ENCODE data around the gene WNK3.
"Not testable (repeated sequence)": the region's sequence is repeated elsewhere in the genome, so short reads cannot be mapped to it uniquely, and the experiment has no call there.

The WNK3 gene

DNA sequence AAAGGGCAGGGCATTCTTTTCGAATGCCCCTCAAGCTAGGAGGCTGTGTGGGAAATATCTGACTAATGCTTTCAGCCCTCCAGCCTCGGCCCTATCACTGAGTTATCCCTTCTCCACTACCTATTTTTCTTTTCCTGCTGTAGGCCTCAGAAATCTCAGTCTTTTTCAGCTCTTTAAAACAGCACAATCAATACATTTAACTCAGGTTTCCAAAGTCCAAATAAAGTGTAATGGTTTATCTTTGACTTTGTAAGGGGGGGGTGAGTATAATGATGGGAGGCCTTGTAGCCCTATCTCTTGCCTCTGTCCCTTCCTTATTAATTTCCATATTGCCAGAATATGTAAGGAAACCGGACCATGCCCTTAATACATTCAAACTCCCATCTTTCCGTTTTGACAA is 1.6 kb upstream of the WNK3 start:
- H4K20me1 ChIP-seq (ENCODE audit: control insufficient read depth, insufficient read depth, low read depth, low read length): no peaks in the 10 kb centered on the region
- no peaks in the 10 kb centered on the region for H3K9me2 ChIP-seq (replicated peaks; ENCODE audit: control insufficient read depth, low read length)
- no peaks in the 10 kb centered on the region for H3K9me3 ChIP-seq (ENCODE audit: control insufficient read depth, insufficient read depth, low read length)
- no peaks in the 10 kb centered on the region for H3F3A ChIP-seq (ENCODE audit: control insufficient read depth, insufficient read depth)
- TF ChIP-seq, protein P1, sequence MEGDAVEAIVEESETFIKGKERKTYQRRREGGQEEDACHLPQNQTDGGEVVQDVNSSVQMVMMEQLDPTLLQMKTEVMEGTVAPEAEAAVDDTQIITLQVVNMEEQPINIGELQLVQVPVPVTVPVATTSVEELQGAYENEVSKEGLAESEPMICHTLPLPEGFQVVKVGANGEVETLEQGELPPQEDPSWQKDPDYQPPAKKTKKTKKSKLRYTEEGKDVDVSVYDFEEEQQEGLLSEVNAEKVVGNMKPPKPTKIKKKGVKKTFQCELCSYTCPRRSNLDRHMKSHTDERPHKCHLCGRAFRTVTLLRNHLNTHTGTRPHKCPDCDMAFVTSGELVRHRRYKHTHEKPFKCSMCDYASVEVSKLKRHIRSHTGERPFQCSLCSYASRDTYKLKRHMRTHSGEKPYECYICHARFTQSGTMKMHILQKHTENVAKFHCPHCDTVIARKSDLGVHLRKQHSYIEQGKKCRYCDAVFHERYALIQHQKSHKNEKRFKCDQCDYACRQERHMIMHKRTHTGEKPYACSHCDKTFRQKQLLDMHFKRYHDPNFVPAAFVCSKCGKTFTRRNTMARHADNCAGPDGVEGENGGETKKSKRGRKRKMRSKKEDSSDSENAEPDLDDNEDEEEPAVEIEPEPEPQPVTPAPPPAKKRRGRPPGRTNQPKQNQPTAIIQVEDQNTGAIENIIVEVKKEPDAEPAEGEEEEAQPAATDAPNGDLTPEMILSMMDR (IDR thresholded peaks at IDR 0.05; ENCODE audit: low read depth, low read length, poor library complexity, severe bottlenecking): no peak
- TF ChIP-seq EZH2phosphoT487 (IDR thresholded peaks at IDR 0.05; ENCODE audit: borderline replicate concordance, low read length): no peak
- H3K4me2 ChIP-seq (ENCODE audit: low read length): no peak overlapping the region
- no peaks in the 10 kb centered on the region for H3K79me2 ChIP-seq (ENCODE audit: control insufficient read depth, low read length)
- H3K36me3 ChIP-seq (ENCODE audit: control insufficient read depth, low read length): no peaks in the 10 kb centered on the region
- no peaks in the 10 kb centered on the region for H3K27me3 ChIP-seq (ENCODE audit: control insufficient read depth, low read length)
- H3K27ac ChIP-seq (ENCODE audit: low read depth, low read length): no peak overlapping the region
- H3K4me3 ChIP-seq (ENCODE audit: low read length): no peak overlapping the region
- H3K4me1 ChIP-seq (ENCODE audit: control insufficient read depth, low read length): no peaks in the 10 kb centered on the region

DNA sequence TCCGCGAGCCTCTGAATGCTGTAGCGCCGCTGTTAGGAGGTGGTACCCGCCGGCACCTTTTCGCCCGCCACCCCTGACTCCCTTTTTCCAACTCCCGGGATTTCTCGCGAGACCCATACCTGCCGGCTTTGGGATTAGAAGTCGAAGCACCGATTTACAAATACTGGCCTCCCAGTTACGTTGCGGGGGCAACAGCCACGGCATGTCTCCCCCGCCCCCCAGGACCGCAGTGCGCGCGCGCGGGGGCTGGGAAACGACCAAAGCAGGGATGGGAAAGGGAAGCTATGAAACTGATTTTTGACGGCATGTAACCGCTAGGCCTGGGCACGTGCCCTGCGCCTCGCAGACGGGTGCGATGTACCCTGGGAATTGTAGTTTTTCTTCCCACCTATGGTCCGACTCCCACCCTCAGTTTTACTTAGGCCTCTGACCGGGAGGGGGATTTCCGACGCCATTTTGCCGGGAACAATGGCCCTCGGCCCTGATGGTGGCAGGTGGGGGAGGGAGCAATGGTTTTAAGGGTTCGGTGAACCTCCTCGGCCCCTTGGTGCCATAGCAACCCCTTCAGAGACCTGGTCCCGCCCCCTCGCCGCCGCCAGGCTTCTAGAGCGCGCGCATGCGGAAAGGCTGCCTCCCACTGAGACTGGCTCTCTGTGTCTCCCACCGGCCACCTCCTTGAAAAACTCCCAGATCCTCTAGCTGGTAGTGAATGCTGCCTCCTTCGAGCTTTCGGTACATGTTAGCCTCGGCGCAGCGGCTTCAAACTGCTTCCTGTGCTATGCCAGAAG is 772 bp upstream of the WNK3 start:
- no peaks in the 10 kb centered on the region for H3K27me3 ChIP-seq (ENCODE audit: control insufficient read depth, low read length)
- H4K20me1 ChIP-seq (ENCODE audit: control insufficient read depth, insufficient read depth, low read depth, low read length): no peaks in the 10 kb centered on the region
- no peak for TF ChIP-seq EZH2phosphoT487 (IDR thresholded peaks at IDR 0.05; ENCODE audit: borderline replicate concordance, low read length)
- TF ChIP-seq, protein P1 (IDR thresholded peaks at IDR 0.05; ENCODE audit: low read depth, low read length, poor library complexity, severe bottlenecking): no peak
- no peaks in the 10 kb centered on the region for H3K9me2 ChIP-seq (replicated peaks; ENCODE audit: control insufficient read depth, low read length)
- no peak overlapping the region for H3K4me3 ChIP-seq (ENCODE audit: low read length)
- H3K4me2 ChIP-seq (ENCODE audit: low read length): no peak overlapping the region
- H3K27ac ChIP-seq (ENCODE audit: low read depth, low read length): no peak overlapping the region
- no peaks in the 10 kb centered on the region for H3K9me3 ChIP-seq (ENCODE audit: control insufficient read depth, insufficient read depth, low read length)
- H3K79me2 ChIP-seq (ENCODE audit: control insufficient read depth, low read length): no peaks in the 10 kb centered on the region
- no peaks in the 10 kb centered on the region for H3K36me3 ChIP-seq (ENCODE audit: control insufficient read depth, low read length)
- H3F3A ChIP-seq (ENCODE audit: control insufficient read depth, insufficient read depth): no peaks in the 10 kb centered on the region
- no peaks in the 10 kb centered on the region for H3K4me1 ChIP-seq (ENCODE audit: control insufficient read depth, low read length)

DNA sequence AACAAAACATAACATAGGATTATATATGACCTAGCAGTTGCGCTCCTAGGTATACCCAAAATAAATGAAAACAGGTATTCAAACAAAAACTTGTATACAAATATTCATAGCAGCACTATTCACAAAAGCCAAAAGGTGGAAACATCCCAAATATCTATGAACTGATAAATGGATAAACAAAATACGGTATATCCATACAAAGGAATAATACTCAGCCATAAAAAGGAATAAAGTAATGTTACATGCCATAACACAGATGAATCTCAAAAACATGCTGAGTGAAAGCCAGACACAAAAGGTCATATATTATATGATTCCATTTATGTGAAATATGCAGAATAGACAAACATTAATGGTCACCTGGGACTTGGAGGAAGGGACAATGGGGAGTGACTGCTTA is 5.2 kb downstream of the WNK3 start:
- Histone ChIP-seq H3K79me2 (ENCODE audit: control insufficient read depth, low read length) (no peaks in the 10 kb centered on the region), H3K4me3 (ENCODE audit: low read length) (no peak overlapping the region), H3F3A (ENCODE audit: control insufficient read depth, insufficient read depth) (no peaks in the 10 kb centered on the region), H3K4me1 (ENCODE audit: control insufficient read depth, low read length) (no peaks in the 10 kb centered on the region), H4K20me1 (ENCODE audit: control insufficient read depth, insufficient read depth, low read depth, low read length) (no peaks in the 10 kb centered on the region), H3K4me2 (ENCODE audit: low read length) (no peak overlapping the region), H3K27me3 (ENCODE audit: control insufficient read depth, low read length) (no peaks in the 10 kb centered on the region), H3K9me2 (replicated peaks; ENCODE audit: control insufficient read depth, low read length) (no peaks in the 10 kb centered on the region), H3K9me3 (ENCODE audit: control insufficient read depth, insufficient read depth, low read length) (no peaks in the 10 kb centered on the region), H3K36me3 (ENCODE audit: control insufficient read depth, low read length) (no peaks in the 10 kb centered on the region), H3K27ac (ENCODE audit: low read depth, low read length) (no peak overlapping the region)
- TF ChIP-seq EZH2phosphoT487 (IDR thresholded peaks at IDR 0.05; ENCODE audit: borderline replicate concordance, low read length): no peak
- TF ChIP-seq, protein P1 (IDR thresholded peaks at IDR 0.05; ENCODE audit: low read depth, low read length, poor library complexity, severe bottlenecking): no peak

DNA sequence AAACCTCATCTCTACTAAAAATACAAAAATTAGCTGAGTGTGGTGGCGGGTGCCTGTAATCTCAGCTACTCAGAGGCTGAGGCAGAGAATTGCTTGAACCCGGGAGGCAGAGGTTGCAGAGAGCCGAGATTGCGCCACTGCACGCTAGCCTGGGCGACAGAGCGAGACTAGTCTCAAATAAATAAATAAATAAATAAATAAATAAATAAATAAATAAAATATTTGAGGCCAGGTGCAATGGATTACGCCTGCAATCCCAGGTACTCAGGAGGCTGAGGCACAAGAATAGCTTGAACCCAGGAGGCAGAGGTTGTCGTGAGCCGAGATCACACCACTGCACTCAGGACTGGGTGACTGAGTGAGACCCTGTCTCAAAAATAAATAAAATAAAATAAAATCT is 20.5 kb downstream of the WNK3 start:
- H3K36me3 ChIP-seq (ENCODE audit: control insufficient read depth, low read length); H4K20me1 ChIP-seq (ENCODE audit: control insufficient read depth, insufficient read depth, low read depth, low read length); H3K9me2 ChIP-seq (replicated peaks; ENCODE audit: control insufficient read depth, low read length); H3K9me3 ChIP-seq (ENCODE audit: control insufficient read depth, insufficient read depth, low read length); H3F3A ChIP-seq (ENCODE audit: control insufficient read depth, insufficient read depth); H3K4me3 ChIP-seq (ENCODE audit: low read length); H3K27me3 ChIP-seq (ENCODE audit: control insufficient read depth, low read length); H3K4me1 ChIP-seq (ENCODE audit: control insufficient read depth, low read length); H3K79me2 ChIP-seq (ENCODE audit: control insufficient read depth, low read length); H3K4me2 ChIP-seq (ENCODE audit: low read length); H3K27ac ChIP-seq (ENCODE audit: low read depth, low read length): not testable (repeated sequence)
